H1 (cell line): ENCODE measurements around the gene LIPM. TPM values are rescaled to one million over a fixed set of nuclear protein-coding genes. Genes with fewer than 3 reads are reported as not detected.

ENCODE experiments used
- CTCF ChIA-PET: fragments of 300-600 bp; sonication (Branson Sonifier 250); formaldehyde crosslinking; loops from one replicate; lab custom pipeline; 2021; ENCODE audit not compliant: partially characterized antibody; lab: Charles Lee
- POLR2A ChIA-PET: fragments of 300-600 bp; sonication (Branson Sonifier 250); formaldehyde crosslinking; loops from one replicate; lab custom pipeline; 2021; ENCODE audit warnings: inconsistent platforms; ENCODE audit not compliant: partially characterized antibody; lab: Charles Lee
- DNase-seq, 2 experiments: peaks; one replicate each; pipeline versions ENCODE4 v3.0.0 to v3.0.0-alpha.2; 2010 to 2022; ENCODE audit warnings: low spot score in 2 of 2, low read depth in 1 of 2, mixed read lengths in 1 of 2
- FAIRE-seq: peaks from 2 replicates; lab custom pipeline; 2011; peaks lifted over from hg19 to GRCh38; lab: Jason Lieb, UNC
- H2AFZ ChIP-seq: 2 replicates; pipeline ENCODE4 v1.8.1; 2012; ENCODE audit warnings: low read length, inconsistent platforms
- H2AK5ac ChIP-seq: 2 replicates; pipeline ENCODE4 v1.6.1; 2013; ENCODE audit warnings: low read depth, low read length
- H2BK120ac ChIP-seq: replicated peaks from 2 replicates; pipeline ENCODE3; 2013; ENCODE audit warnings: low read depth, low read length, inconsistent platforms
- H2BK12ac ChIP-seq: 2 replicates; pipeline ENCODE4 v1.6.1; 2013; ENCODE audit warnings: low read depth, low read length
- H2BK15ac ChIP-seq: 2 replicates; pipeline ENCODE4 v1.6.1; 2013; ENCODE audit warnings: low read length
- H2BK20ac ChIP-seq: 2 replicates; pipeline ENCODE4 v1.6.1; 2013; ENCODE audit warnings: low read length
- H2BK5ac ChIP-seq: 2 replicates; pipeline ENCODE4 v1.6.1; 2013; ENCODE audit warnings: low read depth, low read length
- H3K14ac ChIP-seq: 2 replicates; pipeline ENCODE4 v1.6.1; 2013; ENCODE audit warnings: inconsistent platforms; ENCODE audit not compliant: insufficient read length
- H3K18ac ChIP-seq: 2 replicates; pipeline ENCODE4 v1.6.1; 2013; ENCODE audit warnings: low read length; ENCODE audit errors: extremely low read depth
- H3K23ac ChIP-seq: 2 replicates; pipeline ENCODE4 v1.6.1; 2013; ENCODE audit warnings: inconsistent platforms; ENCODE audit not compliant: insufficient read length
- H3K23me2 ChIP-seq: 2 replicates; pipeline ENCODE4 v1.6.1; 2013; ENCODE audit warnings: low read depth, low read length
- H3K27ac ChIP-seq: 2 replicates; pipeline ENCODE4 v1.6.1; 2011; ENCODE audit warnings: low read depth, low read length, inconsistent platforms
- H3K27me3 ChIP-seq, 4 experiments: replicated peaks in 1 of 4; 1 replicate in 1 of 4; 2 replicates in 3 of 4; pipeline versions ENCODE4 v1.6.1 to v1.8.1; 2011 to 2013; ENCODE audit warnings: low read length in 3 of 4, mild to moderate bottlenecking in 3 of 4, inconsistent platforms in 2 of 4, mixed read lengths in 2 of 4, moderate library complexity in 1 of 4; ENCODE audit not compliant: control insufficient read depth in 3 of 4, insufficient read depth in 3 of 4; ENCODE audit errors: extremely low read depth in 1 of 4
- H3K36me3 ChIP-seq, 4 experiments: 2 replicates each; pipeline versions ENCODE4 v1.6.1 to v1.8.1; 2011 to 2013; ENCODE audit warnings: mild to moderate bottlenecking in 4 of 4, low read length in 3 of 4, moderate library complexity in 2 of 4, control low read depth in 1 of 4, inconsistent platforms in 1 of 4; ENCODE audit not compliant: insufficient read depth in 4 of 4, control insufficient read depth in 2 of 4
- H3K4ac ChIP-seq: replicated peaks from 2 replicates; pipeline ENCODE3; 2013; ENCODE audit warnings: low read length, low read depth, mixed read lengths, inconsistent platforms; ENCODE audit not compliant: insufficient read length
- H3K4me1 ChIP-seq, 4 experiments: replicated peaks in 1 of 4; 1 replicate in 1 of 4; 2 replicates in 3 of 4; pipeline versions ENCODE4 v1.6.1 to v1.8.1; 2011 to 2013; ENCODE audit warnings: low read length in 3 of 4, inconsistent platforms in 2 of 4, mixed read lengths in 1 of 4; ENCODE audit not compliant: insufficient read depth in 4 of 4, control insufficient read depth in 3 of 4
- H3K4me2 ChIP-seq, 2 experiments: 2 replicates each; pipeline versions ENCODE4 v1.6.1 to v1.8.1; 2011 to 2013; ENCODE audit warnings: low read depth in 2 of 2, low read length in 2 of 2, control low read depth in 1 of 2, inconsistent platforms in 1 of 2, mild to moderate bottlenecking in 1 of 2; ENCODE audit not compliant: insufficient read depth in 1 of 2
- H3K4me3 ChIP-seq, 4 experiments: fragments of 200-600, 300-600 bp in 1 of 4; sonication (generic), shearing (Covaris generic), sonication (Bioruptor Twin) in 1 of 4; 2 replicates each; pipeline versions ENCODE4 v1.5.1 to v1.8.1; 2011 to 2016; ENCODE audit warnings: low read length in 4 of 4, low read depth in 3 of 4, control low read depth in 2 of 4, inconsistent platforms in 2 of 4, mild to moderate bottlenecking in 2 of 4, mixed read lengths in 1 of 4, moderate library complexity in 1 of 4; ENCODE audit not compliant: insufficient read depth in 2 of 4; ENCODE audit errors: extremely low read depth in 1 of 4
- H3K56ac ChIP-seq: replicated peaks from 2 replicates; pipeline ENCODE3; 2013; ENCODE audit warnings: low read depth, mild to moderate bottlenecking, mixed read lengths, low read length, inconsistent platforms; ENCODE audit not compliant: insufficient read length
- H3K79me1 ChIP-seq: 2 replicates; pipeline ENCODE4 v1.6.1; 2013; ENCODE audit warnings: low read depth, low read length, control low read depth
- H3K79me2 ChIP-seq, 2 experiments: 2 replicates each; pipeline versions ENCODE4 v1.6.1 to v1.8.1; 2012 to 2013; ENCODE audit warnings: low read length in 2 of 2, mild to moderate bottlenecking in 2 of 2, inconsistent platforms in 1 of 2; ENCODE audit not compliant: insufficient read depth in 2 of 2, control insufficient read depth in 1 of 2
- H3K9ac ChIP-seq, 4 experiments: replicated peaks in 1 of 4; 1 replicate in 1 of 4; 2 replicates in 3 of 4; pipeline versions ENCODE4 v1.6.1 to v1.8.1; 2011 to 2013; ENCODE audit warnings: low read depth in 3 of 4, low read length in 3 of 4, control low read depth in 2 of 4, mild to moderate bottlenecking in 2 of 4, moderate library complexity in 2 of 4, inconsistent platforms in 1 of 4; ENCODE audit errors: extremely low read depth in 1 of 4
- H3K9me3 ChIP-seq, 2 experiments: 2 replicates each; pipeline versions ENCODE4 v1.6.1 to v1.8.1; 2012 to 2013; ENCODE audit warnings: mild to moderate bottlenecking in 2 of 2, moderate library complexity in 2 of 2, control low read depth in 1 of 2, inconsistent platforms in 1 of 2, low read depth in 1 of 2, low read length in 1 of 2, mixed read lengths in 1 of 2; ENCODE audit not compliant: insufficient read depth in 2 of 2
- H4K20me1 ChIP-seq, 2 experiments: replicated peaks in 1 of 2; 2 replicates each; pipeline versions ENCODE3 to v1.8.1; 2011 to 2013; ENCODE audit warnings: inconsistent platforms in 2 of 2, low read length in 2 of 2, mild to moderate bottlenecking in 1 of 2; ENCODE audit not compliant: insufficient read depth in 2 of 2, control insufficient read depth in 1 of 2
- H4K5ac ChIP-seq: 2 replicates; pipeline ENCODE4 v1.6.1; 2013; ENCODE audit warnings: low read length, low read depth, mixed read lengths, inconsistent platforms; ENCODE audit not compliant: insufficient read length
- H4K8ac ChIP-seq: 2 replicates; pipeline ENCODE4 v1.8.0; 2013; ENCODE audit warnings: mild to moderate bottlenecking, moderate library complexity, low read length, inconsistent platforms; ENCODE audit not compliant: insufficient read depth; ENCODE audit errors: extremely low read depth
- H4K91ac ChIP-seq: replicated peaks from 2 replicates; pipeline ENCODE3; 2013; ENCODE audit warnings: low read length, mixed read lengths, inconsistent platforms; ENCODE audit not compliant: insufficient read length
- BCL11A ChIP-seq, 2 experiments: IDR thresholded peaks; one replicate each; pipeline ENCODE4 v1.6.1; 2011; ENCODE audit warnings: low read depth in 2 of 2, low read length in 2 of 2, mild to moderate bottlenecking in 2 of 2
- CBX5 ChIP-seq: fragments of 300-800, 300-1000 bp; sonication (generic); IDR thresholded peaks from 2 replicates; pipeline ENCODE4 v1.7.1; 2016; ENCODE audit warnings: antibody characterized with exemption, low read length, low read depth
- CEBPB ChIP-seq: IDR thresholded peaks from 2 replicates; pipeline ENCODE4 v1.6.1; 2012; ENCODE audit warnings: low read depth, low read length
- EP300 ChIP-seq, 2 experiments: IDR thresholded peaks; 1 replicate in 1 of 2; 2 replicates in 1 of 2; pipeline ENCODE4 v1.6.1; 2011 to 2012; ENCODE audit warnings: low read depth in 2 of 2, low read length in 2 of 2, mild to moderate bottlenecking in 2 of 2, borderline replicate concordance in 1 of 2, inconsistent platforms in 1 of 2, moderate library complexity in 1 of 2
- GTF2F1 ChIP-seq: IDR thresholded peaks from 2 replicates; pipeline ENCODE4 v1.6.1; 2012; ENCODE audit warnings: low read depth, low read length, improper control_type of control experiment, borderline replicate concordance
- MAFK ChIP-seq: IDR thresholded peaks from 2 replicates; pipeline ENCODE4 v1.6.1; 2012; ENCODE audit warnings: low read depth, mild to moderate bottlenecking, improper control_type of control experiment, low read length
- PHF8 ChIP-seq: fragments of 200-600 bp; sonication (generic); conservative IDR thresholded peaks from 2 replicates; pipeline ENCODE4 v1.7.1; 2012; ENCODE audit warnings: low read depth, mild to moderate bottlenecking, inconsistent platforms, low read length, moderate library complexity
- POLR2A ChIP-seq, 2 experiments: IDR thresholded peaks; 1 replicate in 1 of 2; 2 replicates in 1 of 2; pipeline ENCODE4 v1.6.1; 2011; ENCODE audit warnings: low read depth in 2 of 2, low read length in 2 of 2, mild to moderate bottlenecking in 2 of 2; ENCODE audit errors: control extremely low read depth in 1 of 2
- POLR2AphosphoS5 ChIP-seq: IDR thresholded peaks from 2 replicates; pipeline ENCODE4 v1.6.1; 2011; ENCODE audit warnings: low read depth, low read length
- POU5F1 ChIP-seq: IDR thresholded peaks from 2 replicates; pipeline ENCODE4 v1.6.1; 2011; ENCODE audit warnings: low read depth, mild to moderate bottlenecking, low read length, moderate library complexity
- whole genome bisulfite sequencing, 2 experiments: shearing (Covaris generic) in 1 of 2; methylation state at CpG; one replicate each; pipeline versions ENCODE4 v1.1.6 to v1.1.7; 2013 to 2015; ENCODE audit warnings: low lambda C conversion rate in 2 of 2, mixed read lengths in 2 of 2, inconsistent platforms in 1 of 2, low coverage in 1 of 2, missing lambda C conversion rate in 1 of 2; ENCODE audit not compliant: insufficient replicate concordance in 2 of 2, insufficient coverage in 1 of 2, insufficient read length in 1 of 2; ENCODE audit errors: extremely low coverage in 1 of 2, missing lambda C conversion rate in 1 of 2; 5-methylcytosine and 5-hydroxymethylcytosine counted together
- polyA plus RNA-seq, 7 experiments: library from polyadenylated mRNA; depleted of rRNA in 3 of 7; stranded (reverse) in 5 of 7; unstranded in 2 of 7; fragments of >200 nt in 5 of 7; fragments of 200-250 nt in 2 of 7; gene quantifications; 1 replicate in 5 of 7; 2 replicates in 1 of 7; 4 replicates in 1 of 7; pipeline versions ENCODE4 v1.2.1 to v1.2.3, GENCODE V29; 2011 to 2013; ENCODE audit warnings: missing spikeins in 2 of 7, mixed read lengths in 2 of 7
- total RNA-seq: library from RNA; stranded (reverse); fragmentation: NEBNext Ultra II Directional; extraction: Animal tissue kit (Norgen Biotek cat#: 25700); gene quantifications from 2 replicates; pipeline ENCODE4 v1.2.1, GENCODE V29; 2021
- TF ChIP-seq, protein P1 (sequence below): IDR thresholded peaks from 2 replicates; pipeline ENCODE4 v1.6.1; 2011; ENCODE audit warnings: low read depth, mild to moderate bottlenecking, low read length; ENCODE audit not compliant: insufficient read depth

The LIPM gene
- total and polyA plus RNA-seq, 2 of the 8 experiments (the other 6 are each of a cell fraction or from before 2014, with no cell fraction given), result not detected

DNA sequence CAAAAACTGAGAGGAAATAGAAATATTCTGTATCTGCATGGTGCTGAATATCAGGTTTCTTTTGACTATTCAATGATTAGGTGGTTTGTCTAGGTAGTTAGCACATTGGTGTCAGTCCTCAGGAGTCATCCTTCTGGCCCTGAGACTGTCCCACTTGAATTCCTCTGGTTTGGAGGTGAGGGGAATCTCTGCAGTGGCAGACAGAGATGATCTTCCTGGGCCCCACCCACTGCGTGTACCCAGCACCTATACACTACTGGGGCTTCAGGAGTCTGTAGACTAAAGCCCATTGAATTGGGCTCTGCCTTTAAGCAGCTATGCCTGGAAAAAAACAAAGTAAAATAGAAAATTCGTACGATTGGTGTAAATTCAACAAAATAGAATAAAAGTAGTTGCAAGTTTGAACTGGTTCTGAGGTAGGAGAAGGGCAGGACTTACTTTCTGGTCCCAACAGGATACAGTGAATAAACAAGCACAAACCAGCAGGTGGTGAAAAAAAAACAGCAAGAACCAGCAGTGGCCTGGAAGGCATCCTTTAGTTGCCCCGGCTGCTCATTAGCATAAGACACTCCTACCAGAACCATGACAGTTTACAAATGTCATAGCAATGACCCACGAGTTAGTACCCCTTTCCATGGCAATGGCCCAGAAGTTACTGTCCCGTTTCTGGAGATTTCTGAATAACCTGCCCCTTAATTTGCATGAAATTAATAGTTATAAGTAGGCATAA, 1.7 kb downstream of the LIPM start:
- H3K36me3 ChIP-seq, result no peaks in the 10 kb centered on the region
- no peak overlapping the region for H2BK15ac ChIP-seq
- no peak overlapping the region for H3K9ac ChIP-seq
- DNase-seq (no peak), FAIRE-seq (peak; percentile 84)
- H2AFZ ChIP-seq, result no peak overlapping the region
- no peak overlapping the region for H2BK120ac ChIP-seq
- H4K8ac ChIP-seq, result no peak overlapping the region
- H3K56ac ChIP-seq, result no peak overlapping the region
- no peaks in the 10 kb centered on the region for H4K20me1 ChIP-seq
- no peaks in the 10 kb centered on the region for H3K27me3 ChIP-seq
- no peaks in the 10 kb centered on the region for H3K79me1 ChIP-seq
- H4K91ac ChIP-seq, result no peak overlapping the region
- H2BK5ac ChIP-seq, result no peak overlapping the region
- no peak overlapping the region for H3K4ac ChIP-seq
- no peak overlapping the region for H3K27ac ChIP-seq
- no peaks in the 10 kb centered on the region for H3K23me2 ChIP-seq
- ChIA-PET CTCF (interaction anchor here (0.6 to 3.1 kb wide), 11 partner anchors 10 to 221 kb away, joined by 3 to 12 read pairs (median 4); partner anchors contain the start of gene RNLS), POLR2A (no interaction called here)
- WGBS, 2 experiments, result 58% methylated on average over 6 of the region's 6 CpGs; no CpG with 5 or more reads in 1 of the 2 experiments
- no peak overlapping the region for H3K4me3 ChIP-seq
- no peak overlapping the region for H3K18ac ChIP-seq
- H3K23ac ChIP-seq, result no peak overlapping the region
- H3K4me1 ChIP-seq, result peaks cover 0 to 3% (median under 1%) of the 10 kb centered on the region in 4 experiments; a peak in 3 of 7 replicates
- H4K5ac ChIP-seq, result no peak overlapping the region
- H3K4me2 ChIP-seq, result no peak overlapping the region
- H2BK20ac ChIP-seq, result no peak overlapping the region
- H2BK12ac ChIP-seq, result no peak overlapping the region
- no peak overlapping the region; the same call in 1 of the 2 replicates for H2AK5ac ChIP-seq
- H3K9me3 ChIP-seq, result no peaks in the 10 kb centered on the region
- H3K14ac ChIP-seq, result no peak overlapping the region
- H3K79me2 ChIP-seq, result no peaks in the 10 kb centered on the region
- TF ChIP-seq POU5F1 (no peak), GTF2F1 (no peak), CBX5 (no peak), MAFK (no peak), BCL11A (IDR thresholded peaks at IDR 0.05; ENCODE audit: low read depth in 2 of 2, low read length in 2 of 2) (no peak), CEBPB (no peak), PHF8 (no peak), POLR2A (IDR thresholded peaks at IDR 0.05; ENCODE audit: control extremely low read depth in 1 of 2, low read depth in 2 of 2, low read length in 2 of 2) (no peak), EP300 (IDR thresholded peaks at IDR 0.05; ENCODE audit: borderline replicate concordance in 1 of 2, low read depth in 2 of 2, low read length in 2 of 2) (no peak), POLR2AphosphoS5 (no peak)
- TF ChIP-seq, protein P1, sequence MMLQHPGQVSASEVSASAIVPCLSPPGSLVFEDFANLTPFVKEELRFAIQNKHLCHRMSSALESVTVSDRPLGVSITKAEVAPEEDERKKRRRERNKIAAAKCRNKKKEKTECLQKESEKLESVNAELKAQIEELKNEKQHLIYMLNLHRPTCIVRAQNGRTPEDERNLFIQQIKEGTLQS, result no peak
